ENCODE measurements around the gene RUVBL2.

RUVBL2 gene

GRCh38 chr19:48967346-48968178 is 26.1 kb upstream of the RUVBL2 start:
- DNase-seq (ENCODE audit: low read depth in 1 of 2, low spot score in 1 of 2): peak; percentile 81 to 91
- Histone ChIP-seq H3K27ac (replicated peaks) (peak overlapping the region; percentile 91), H3K27me3 (ENCODE audit: insufficient read depth, poor library complexity, severe bottlenecking) (no peaks in the 10 kb centered on the region), H3K4me3 (replicated peaks; ENCODE audit: insufficient read depth, low read length) (no peak overlapping the region)
- peak; percentile 43 for TF ChIP-seq REST (IDR thresholded peaks at IDR 0.05; ENCODE audit: insufficient replicate concordance, low read depth)
- peak; percentile 56; the same call in 1 of the 2 replicates for TF ChIP-seq SPI1 (IDR thresholded peaks at IDR 0.05; ENCODE audit: borderline replicate concordance, low read depth)
- TF ChIP-seq GABPA (IDR thresholded peaks at IDR 0.05; ENCODE audit: low read depth): no peak
- TF ChIP-seq POLR2AphosphoS5 (IDR thresholded peaks at IDR 0.05; ENCODE audit: low read depth): peak; percentile 71

- no peak for DNase-seq (ENCODE audit: low read depth in 1 of 2, low spot score in 1 of 2)
- no peak for TF ChIP-seq POLR2AphosphoS5 (IDR thresholded peaks at IDR 0.05; ENCODE audit: low read depth)
- TF ChIP-seq GABPA (IDR thresholded peaks at IDR 0.05; ENCODE audit: low read depth): no peak
- no peak for TF ChIP-seq REST (IDR thresholded peaks at IDR 0.05; ENCODE audit: insufficient replicate concordance, low read depth)
- TF ChIP-seq SPI1 (IDR thresholded peaks at IDR 0.05; ENCODE audit: borderline replicate concordance, low read depth): no peak
- no peak for TF ChIP-seq CTCF (IDR thresholded peaks at IDR 0.05; ENCODE audit: insufficient read depth, low read length)
- Histone ChIP-seq H3K4me3 (replicated peaks; ENCODE audit: insufficient read depth, low read length) (no peak overlapping the region), H3K27ac (replicated peaks) (peak overlapping the region; percentile 91), H3K27me3 (ENCODE audit: insufficient read depth, poor library complexity, severe bottlenecking) (no peaks in the 10 kb centered on the region)
Measured at GRCh38 chr19:48968179-48968661, 25.5 kb upstream of the RUVBL2 start.

- TF ChIP-seq CTCF (IDR thresholded peaks at IDR 0.05; ENCODE audit: insufficient read depth, low read length): no peak
- TF ChIP-seq GABPA (IDR thresholded peaks at IDR 0.05; ENCODE audit: low read depth): no peak
- no peak for DNase-seq (ENCODE audit: low read depth in 1 of 2, low spot score in 1 of 2)
- no peak overlapping the region for H3K27ac ChIP-seq (replicated peaks)
- no peaks in the 10 kb centered on the region for H3K27me3 ChIP-seq (ENCODE audit: insufficient read depth, poor library complexity, severe bottlenecking)
- no peak overlapping the region for H3K4me3 ChIP-seq (replicated peaks; ENCODE audit: insufficient read depth, low read length)
Measured at GRCh38 chr19:48968813-48969218, 24.9 kb upstream of the RUVBL2 start.

GRCh38 chr19:48969276-48970138 is 24.2 kb upstream of the RUVBL2 start:
- TF ChIP-seq GABPA (IDR thresholded peaks at IDR 0.05; ENCODE audit: low read depth) (no peak), CTCF (IDR thresholded peaks at IDR 0.05; ENCODE audit: insufficient read depth, low read length) (no peak), SPI1 (IDR thresholded peaks at IDR 0.05; ENCODE audit: borderline replicate concordance, low read depth) (no peak), POLR2AphosphoS5 (IDR thresholded peaks at IDR 0.05; ENCODE audit: low read depth) (no peak), REST (IDR thresholded peaks at IDR 0.05; ENCODE audit: insufficient replicate concordance, low read depth) (no peak)
- H3K4me3 ChIP-seq (replicated peaks; ENCODE audit: insufficient read depth, low read length): no peak overlapping the region
- no peak overlapping the region for H3K27ac ChIP-seq (replicated peaks)
- H3K27me3 ChIP-seq (ENCODE audit: insufficient read depth, poor library complexity, severe bottlenecking): no peaks in the 10 kb centered on the region
- no peak for DNase-seq (ENCODE audit: low read depth in 1 of 2, low spot score in 1 of 2)
